HG03378 (cell line): ENCODE results near the gene BORA.
"Not testable (repeated sequence)": the region's sequence is repeated elsewhere in the genome, so short reads cannot be mapped to it uniquely, and the experiment has no call there.

Experiments
- ATAC-seq: cut with Tn5 transposase; IDR thresholded peaks from one replicate; pipeline ENCODE4 v1.9.1; 2021; ENCODE audit warnings: mild to moderate bottlenecking, moderate library complexity; ENCODE audit not compliant: unreplicated experiment

The BORA gene

GRCh38 chr13:72760189-72760588, 32.5 kb downstream of the BORA start:
- no peak for ATAC-seq

DNA sequence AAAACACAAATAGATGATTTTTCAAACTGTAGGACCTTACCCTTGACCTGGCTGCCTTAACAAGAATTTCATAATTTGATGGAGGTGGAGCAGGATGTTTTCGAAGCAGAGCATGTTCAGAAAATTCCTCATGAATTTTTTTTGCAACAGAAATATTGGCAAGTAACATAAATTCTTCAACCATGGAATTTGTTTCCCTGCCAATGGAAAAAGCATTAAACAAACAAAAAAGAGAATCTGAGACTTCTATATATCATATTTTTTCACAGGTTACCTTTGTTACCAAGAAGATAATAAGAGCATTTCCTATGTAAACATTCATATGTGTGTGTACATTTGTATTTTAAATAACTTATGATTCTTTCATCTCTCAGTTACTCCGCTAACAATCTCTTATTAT, 35.7 kb downstream of the BORA start:
- ATAC-seq = no peak

GRCh38 chr13:72774019-72774418, 46.3 kb downstream of the BORA start:
- no peak for ATAC-seq

DNA sequence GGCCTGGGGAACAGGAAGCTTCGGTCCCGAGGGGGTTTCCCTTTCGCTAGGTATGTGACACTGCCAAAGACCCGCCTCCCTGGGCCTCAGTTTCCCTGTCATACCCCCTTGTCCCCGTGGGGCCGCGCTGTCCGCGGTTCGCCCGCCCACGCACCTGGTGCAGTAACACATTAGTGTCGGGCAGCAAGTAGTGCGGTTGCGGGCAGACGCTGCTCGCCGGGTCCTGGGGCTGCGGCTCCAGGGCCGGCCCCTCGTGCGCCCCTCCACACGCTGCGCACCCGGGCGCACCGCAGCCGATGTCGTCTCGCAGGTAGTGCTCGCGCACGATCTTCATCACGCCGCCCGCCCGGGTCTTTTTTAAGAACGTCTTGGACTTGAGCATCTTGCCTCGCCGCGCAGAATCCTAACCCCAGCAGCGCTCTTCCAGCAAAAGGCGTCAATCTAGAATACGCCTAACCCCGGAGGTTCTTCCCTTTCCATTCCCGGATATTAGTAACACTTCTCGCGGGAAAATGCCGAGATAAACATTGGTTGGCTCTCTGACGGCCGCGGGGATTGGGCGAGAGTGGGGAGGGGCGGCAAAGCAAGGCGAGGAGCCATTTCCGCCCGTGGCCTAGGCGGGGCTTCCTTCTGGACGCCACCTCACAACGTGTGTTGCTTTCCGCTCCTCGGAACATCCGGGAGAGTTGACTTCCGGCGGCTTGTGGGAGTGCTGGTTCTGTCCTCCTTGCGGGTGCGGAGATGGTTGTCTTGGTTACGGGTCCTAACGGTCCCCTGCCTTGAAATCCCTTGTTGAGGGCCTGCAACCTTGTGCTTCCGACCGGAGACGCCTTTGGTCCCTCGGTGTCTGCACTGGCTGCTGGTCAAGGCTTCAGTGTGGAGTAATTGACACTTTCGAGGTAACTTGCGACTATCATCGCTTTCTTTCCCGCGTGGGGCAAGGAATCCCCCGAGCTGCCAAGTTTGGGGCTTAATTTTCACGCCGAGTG, 54.0 kb downstream of the BORA start, which contains the start of the genes DIS3 and PIBF1:
DIS3 (minus strand) TSS at position 450 of the 989 bp plus-strand sequence; CDS start at position 382, 68 bp downstream.
PIBF1 (plus strand) TSS at position 683 of the 989 bp plus-strand sequence. CDS start 1,337 bp downstream, outside the sequence.
- ATAC-seq = peak; percentile 97

- no peak for ATAC-seq
Measured at GRCh38 chr13:72782717-72783116, 55.0 kb downstream of the BORA start.

DNA sequence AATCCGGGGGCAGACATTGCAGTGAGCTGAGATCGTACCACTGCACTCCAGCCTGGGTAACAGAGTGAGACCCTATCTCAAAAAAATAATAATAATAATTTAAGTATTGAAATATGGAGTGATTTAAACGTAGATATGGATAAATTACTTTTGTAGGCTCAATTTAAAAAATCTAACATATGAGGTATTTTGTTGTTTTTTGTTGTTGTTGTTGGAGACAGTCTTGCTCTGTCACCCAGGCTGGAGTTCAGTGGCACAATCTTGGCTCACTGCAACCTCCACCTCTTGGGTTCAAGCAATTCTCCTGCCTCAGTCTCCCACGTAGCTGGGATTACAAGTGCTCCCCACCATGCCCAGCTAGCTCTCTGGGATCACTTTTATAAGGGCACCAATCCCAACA, 57.0 kb downstream of the BORA start:
- not testable (repeated sequence) for ATAC-seq

DNA sequence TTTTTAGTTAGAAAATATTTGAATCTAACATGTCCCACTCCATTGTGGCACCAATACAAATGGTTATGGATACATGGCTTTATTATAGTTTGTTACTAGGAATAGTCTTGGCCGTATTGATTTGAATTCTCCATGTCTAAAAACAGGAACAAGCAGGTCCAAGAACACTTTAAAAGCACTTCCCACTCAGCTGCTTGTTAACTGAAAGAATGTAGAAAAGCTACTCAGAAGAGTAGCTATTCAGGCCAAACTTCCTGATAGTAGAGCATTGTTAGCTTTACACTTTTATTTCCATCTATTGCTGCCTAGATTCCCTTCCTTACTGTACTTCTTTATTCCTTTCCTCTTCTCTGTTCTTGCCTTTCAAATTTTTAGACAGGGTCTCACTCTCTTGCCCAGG, 61.1 kb downstream of the BORA start:
- no peak for ATAC-seq

GRCh38 chr13:72792640-72793039, 64.9 kb downstream of the BORA start:
- no peak for ATAC-seq

DNA sequence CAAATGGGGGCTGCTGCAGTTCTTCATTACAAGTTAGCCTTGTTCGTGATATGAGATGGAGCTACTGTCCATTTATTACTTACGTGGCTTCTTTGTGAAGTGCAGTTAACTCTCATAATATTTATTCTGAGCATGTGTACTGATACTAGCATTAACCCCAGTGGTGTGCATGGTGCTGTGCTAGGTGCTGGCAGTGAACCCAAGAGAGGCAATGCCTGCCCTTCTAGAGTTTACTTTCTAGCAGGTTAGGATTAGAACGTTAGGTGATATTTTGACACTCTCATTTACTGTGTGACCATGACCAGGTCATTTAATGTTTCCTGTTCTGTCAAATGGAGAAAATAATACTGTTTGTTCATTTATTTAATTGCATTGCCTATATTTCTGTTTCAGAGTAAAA, 71.1 kb downstream of the BORA start:
- no peak for ATAC-seq

- no peak for ATAC-seq
Measured at GRCh38 chr13:72804301-72804700, 76.6 kb downstream of the BORA start.
